HepG2 (cell line): ENCODE measurements around the gene ERFL. TPM values are rescaled to one million over a fixed set of nuclear protein-coding genes. Genes with fewer than 3 reads are reported as not detected.

Experiments used
- ATAC-seq: fragments of 200-7000 bp; cut with Tn5 transposase; 3 replicates; pipeline ENCODE4 v1.9.1; 2020; ENCODE audit warnings: mild to moderate bottlenecking, moderate library complexity
- BruUV-seq: library from RNA; stranded (reverse); fragments of 400-500 nt; replicated peaks from 2 replicates; lab custom pipeline; 2021; lab: Mats Ljungman, UMichigan
- CTCF ChIA-PET: fragments of 300-600 bp; formaldehyde crosslinking; extraction: SDS; loops from one replicate; lab custom pipeline; 2021; ENCODE audit warnings: low total read pairs, inconsistent platforms, low intra/inter-chr PET ratio; lab: Yijun Ruan, JAX
- POLR2A ChIA-PET: fragments of 350-600 bp; sonication (Branson Sonifier 250); formaldehyde crosslinking; loops from one replicate; lab custom pipeline; 2020; ENCODE audit warnings: antibody characterized with exemption, inconsistent platforms; lab: Yijun Ruan, JAX
- DNase-seq: peaks from one replicate; pipeline ENCODE4 v3.0.0-alpha.2; 2015; ENCODE audit warnings: low spot score
- FAIRE-seq: peaks from 3 replicates; lab custom pipeline; 2011; peaks lifted over from hg19 to GRCh38; lab: Jason Lieb, UNC
- H2AFZ ChIP-seq: one replicate; pipeline ENCODE4 v1.6.1; 2011; ENCODE audit warnings: low read length, inconsistent platforms
- H3K27ac ChIP-seq: fragments of 300-600 bp; 3 replicates; pipeline ENCODE4 v1.8.0; 2011; ENCODE audit warnings: mixed run types, mild to moderate bottlenecking, mixed read lengths, low read length, inconsistent platforms; ENCODE audit not compliant: insufficient read depth; ENCODE audit errors: extremely low read length
- H3K27me3 ChIP-seq, 2 experiments: fragments of 200-600 bp in 1 of 2; 2 replicates in 1 of 2; 3 replicates in 1 of 2; pipeline versions ENCODE4 v1.6.0 to v1.8.0; 2011; ENCODE audit warnings: low read length in 2 of 2, mild to moderate bottlenecking in 2 of 2, moderate library complexity in 2 of 2, inconsistent platforms in 1 of 2; ENCODE audit not compliant: insufficient read depth in 2 of 2, control insufficient read depth in 1 of 2
- H3K36me3 ChIP-seq, 2 experiments: fragments of 200-600 bp in 1 of 2; replicated peaks in 1 of 2; 2 replicates in 1 of 2; 3 replicates in 1 of 2; pipeline versions ENCODE4 v1.5.1 to v1.8.0; 2011; ENCODE audit warnings: low read length in 2 of 2, inconsistent platforms in 1 of 2; ENCODE audit not compliant: insufficient read depth in 2 of 2, control insufficient read depth in 1 of 2
- H3K4me1 ChIP-seq: 2 replicates; pipeline ENCODE4 v1.5.1; 2012; ENCODE audit warnings: low read length, inconsistent platforms; ENCODE audit not compliant: insufficient read depth
- H3K4me2 ChIP-seq: 2 replicates; pipeline ENCODE4 v1.6.0; 2011; ENCODE audit warnings: low read depth, low read length, inconsistent platforms
- H3K4me3 ChIP-seq, 3 experiments: fragments of 200-600 bp in 1 of 3; sonication (generic), shearing (Covaris generic) in 1 of 3; replicated peaks in 1 of 3; 2 replicates each; pipeline ENCODE4 v1.5.1; 2011 to 2016; ENCODE audit warnings: low read length in 3 of 3, inconsistent platforms in 2 of 3, low read depth in 2 of 3, mild to moderate bottlenecking in 2 of 3, control low read depth in 1 of 3, mixed read lengths in 1 of 3; ENCODE audit not compliant: insufficient read depth in 1 of 3
- H3K79me2 ChIP-seq: one replicate; pipeline ENCODE4 v1.6.1; 2011; ENCODE audit warnings: low read length, inconsistent platforms; ENCODE audit not compliant: insufficient read depth
- H3K9ac ChIP-seq: 2 replicates; pipeline ENCODE4 v1.6.0; 2011; ENCODE audit warnings: mild to moderate bottlenecking, low read depth, low read length, inconsistent platforms; ENCODE audit not compliant: insufficient read depth
- H3K9me3 ChIP-seq: 2 replicates; pipeline ENCODE4 v1.5.1; 2012; ENCODE audit warnings: mild to moderate bottlenecking, low read length
- H4K20me1 ChIP-seq: 2 replicates; pipeline ENCODE4 v1.6.0; 2011; ENCODE audit warnings: inconsistent platforms, mild to moderate bottlenecking, low read length, moderate library complexity; ENCODE audit not compliant: insufficient read depth
- DZIP1 ChIP-seq: sonication (generic); formaldehyde crosslinking; IDR thresholded peaks from 2 replicates; pipeline ENCODE4 v1.5.0; 2020; ENCODE audit warnings: mild to moderate bottlenecking, missing genetic modification reagents
- HIC2 ChIP-seq: sonication (generic); formaldehyde crosslinking; IDR thresholded peaks from 2 replicates; pipeline ENCODE4 v1.9.0; 2022; ENCODE audit warnings: low read depth, missing genetic modification reagents
- MBD4 ChIP-seq: IDR thresholded peaks from 2 replicates; pipeline ENCODE4 v1.6.1; 2012; ENCODE audit warnings: low read length, inconsistent platforms, borderline replicate concordance
- MYC ChIP-seq: sonication (generic); formaldehyde crosslinking; IDR thresholded peaks from 2 replicates; pipeline ENCODE4 v1.9.0; 2021; ENCODE audit warnings: missing genetic modification reagents, borderline replicate concordance
- THAP7 ChIP-seq: sonication (generic); formaldehyde crosslinking; IDR thresholded peaks from 2 replicates; pipeline ENCODE4 v1.8.1; 2023; ENCODE audit warnings: mild to moderate bottlenecking, missing genetic modification reagents
- YEATS2 ChIP-seq: sonication (generic); formaldehyde crosslinking; IDR thresholded peaks from 2 replicates; pipeline ENCODE4 v1.4.0; 2020; ENCODE audit warnings: missing genetic modification reagents, borderline replicate concordance
- ZNF3 ChIP-seq: IDR thresholded peaks from 2 replicates; pipeline ENCODE4 v1.7.0; 2017; ENCODE audit warnings: inconsistent platforms
- WGBS: methylation state at CpG from one replicate; pipeline ENCODE4 v1.1.6; 2017; ENCODE audit warnings: low lambda C conversion rate; 5-methylcytosine and 5-hydroxymethylcytosine counted together
- in situ Hi-C: cut with HindIII; loops from 2 replicates; pipeline ENCODE4 v1.10.0; 2017; ENCODE audit warnings: low pct_unique_long_range_greater_than_20kb; ENCODE audit not compliant: extremely low pct_ligation_motif_present
- intact Hi-C: fragments of 100-400 bp; cut with micrococcal nuclease; formaldehyde crosslinking; loops from one replicate; pipeline ENCODE4 v1.10.0; 2022; ENCODE audit not compliant: unreplicated experiment
- polyA plus RNA-seq, 8 experiments: library from polyadenylated mRNA; depleted of rRNA in 3 of 8; stranded (reverse) in 7 of 8; unstranded in 1 of 8; fragments of >200 nt; fragmentation: Illumina TruSeq in 4 of 8; extraction: Trizol in 4 of 8; gene quantifications; 2 replicates each; pipeline versions ENCODE4 v1.2.1 to v1.2.3, GENCODE V29; 2011 to 2016; ENCODE audit warnings: low read depth in 4 of 8, missing spikeins in 1 of 8, mixed read lengths in 1 of 8; ENCODE audit not compliant: insufficient read depth in 1 of 8
- total RNA-seq, 5 experiments: library from RNA; depleted of rRNA; stranded (reverse); fragments of >200 nt; fragmentation: Illumina TruSeq; extraction: Trizol; gene quantifications; 2 replicates each; pipeline ENCODE4 v1.2.3, GENCODE V29; 2016; ENCODE audit warnings: low read depth in 1 of 5

The ERFL gene
- total and polyA plus RNA-seq, 2 of the 13 experiments (the other 11 are each of a cell fraction or from before 2014, with no cell fraction given) = not detected

GRCh38 chr19:41947091-41947490 lies 18.8 kb upstream of the ERFL start:
- intact Hi-C loops = no loop called here
- no peak for FAIRE-seq

More at GRCh38 chr19:41947091-41947490, 18.8 kb upstream of the ERFL start:
- Histone ChIP-seq H2AFZ (no peak overlapping the region), H3K79me2 (no peaks in the 10 kb centered on the region), H3K9me3 (no peaks in the 10 kb centered on the region), H3K36me3 (no peaks in the 10 kb centered on the region), H4K20me1 (no peaks in the 10 kb centered on the region), H3K4me1 (no peaks in the 10 kb centered on the region), H3K27me3 (peaks cover 2 to 3% of the 10 kb centered on the region in 2 experiments; a peak in 1 of 5 replicates), H3K4me2 (no peak overlapping the region), H3K4me3 (no peak overlapping the region), H3K9ac (no peak overlapping the region), H3K27ac (no peak overlapping the region)
- no peak for DNase-seq
- no peak for ATAC-seq
- in situ Hi-C loops = no loop called here
- 17% methylated on average over 3 of the region's 3 CpGs for WGBS
- ChIA-PET POLR2A (no interaction called here), CTCF (no interaction called here)
- no TSS peak for BruUV-seq
- TF ChIP-seq ZNF3 (CRISPR knock-in tag) (no peak), YEATS2 (CRISPR knock-in tag) (no peak), MBD4 (no peak), HIC2 (CRISPR knock-in tag) (no peak), THAP7 (CRISPR knock-in tag) (no peak), DZIP1 (CRISPR knock-in tag) (no peak), MYC (CRISPR knock-in tag) (no peak)
